ENCODE data around the gene LYZL6.

Gene LYZL6

GRCh38 chr17:35889818-35890773, 53.4 kb downstream of the LYZL6 start:
- no peak for DNase-seq (ENCODE audit: low read depth)
- H3K4me3 ChIP-seq (ENCODE audit: low read depth, low read length) = no peak overlapping the region
- no peak for TF ChIP-seq CTCF (IDR thresholded peaks at IDR 0.05; ENCODE audit: control insufficient read depth, extremely low read depth, insufficient read depth)

GRCh38 chr17:35889241-35889640, 54.3 kb downstream of the LYZL6 start:
- no peak for TF ChIP-seq CTCF (IDR thresholded peaks at IDR 0.05; ENCODE audit: control insufficient read depth, extremely low read depth, insufficient read depth)

More at GRCh38 chr17:35889241-35889640, 54.3 kb downstream of the LYZL6 start:
- no peak for DNase-seq (ENCODE audit: low read depth)
- no peak overlapping the region for H3K4me3 ChIP-seq (ENCODE audit: low read depth, low read length)

Data from LNCaP clone FGC (cell line).